Left renal pelvis (tissue), 4 donors: ENCODE data around the gene TMPRSS6. TPM values are rescaled to one million over a fixed set of nuclear protein-coding genes. Genes with fewer than 3 reads are reported as not detected.
A peak's percentile ranks its signal among the peaks of the same experiment; 100 is the strongest.

Source experiments
- DNase-seq, 4 donors: peaks; one replicate each; pipeline ENCODE4 v3.0.0-alpha.2; 2013; ENCODE audit warnings: low read depth in 4 of 4, low spot score in 3 of 4
- polyA plus RNA-seq, 4 donors: library from polyadenylated mRNA; unstranded; fragments of 120-200 nt; gene quantifications; one replicate each; pipeline ENCODE4 v1.2.1, GENCODE V29; 2013; ENCODE audit not compliant: insufficient read length in 4 of 4

TMPRSS6 gene
- under 1 TPM; 0.16 to 0.50 (median 0.26) TPM for polyA plus RNA-seq

DNA sequence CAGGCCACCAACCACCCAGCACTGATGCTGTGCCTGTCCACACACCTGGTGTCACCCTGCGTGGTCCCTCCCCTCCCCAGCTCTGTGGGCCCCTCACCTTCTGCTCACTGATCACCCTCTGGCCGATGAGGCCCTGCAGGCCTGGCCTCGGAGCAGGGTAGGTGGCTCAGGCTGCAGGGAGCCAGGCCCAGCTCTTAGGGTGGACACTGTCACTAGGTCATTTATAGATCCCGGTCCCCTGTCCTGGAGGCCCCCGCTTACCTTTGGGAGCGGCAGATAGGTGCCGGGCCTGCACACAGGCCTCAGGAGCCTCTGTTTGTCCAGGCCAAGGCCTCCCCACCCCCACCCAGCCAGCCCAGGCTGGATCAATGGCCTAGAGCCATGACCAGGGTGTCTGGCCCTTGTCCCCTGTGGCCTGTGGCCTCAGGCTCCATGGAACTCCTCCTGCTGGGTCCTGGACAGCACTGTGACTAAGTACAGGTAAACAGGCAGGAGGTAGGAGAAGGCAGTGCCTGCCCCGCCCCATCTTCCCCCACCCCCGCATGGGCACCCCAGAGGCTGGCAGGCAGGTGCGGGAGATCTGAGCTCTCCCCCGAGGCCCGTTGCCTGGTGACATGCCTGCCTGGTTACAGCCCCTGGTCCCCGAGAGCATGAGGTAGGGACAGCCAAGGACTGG, at the start of gene TMPRSS6:
Gene TMPRSS6 (minus strand): TSS at position 472 of the 676 bp plus-strand sequence. CDS start 6,296 bp downstream, outside the sequence.
- DNase-seq: no peak

DNA sequence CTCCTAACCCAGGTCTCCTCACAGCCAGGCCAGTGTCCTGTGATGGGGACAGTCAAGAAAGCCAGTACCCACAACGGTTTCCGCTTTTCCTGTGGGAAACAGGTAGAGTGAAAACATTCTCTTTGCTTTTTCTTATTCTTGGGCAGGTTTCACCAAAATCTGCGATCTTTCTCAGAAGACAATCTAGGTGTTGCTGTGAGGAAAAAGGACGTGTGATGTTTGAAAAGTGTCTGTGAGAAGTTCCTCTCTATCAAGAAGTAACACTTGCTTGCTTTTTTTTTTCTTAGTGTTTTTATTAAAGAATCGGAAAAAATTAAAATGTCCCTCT, 49.4 kb upstream of the TMPRSS6 start:
- no peak for DNase-seq

DNA sequence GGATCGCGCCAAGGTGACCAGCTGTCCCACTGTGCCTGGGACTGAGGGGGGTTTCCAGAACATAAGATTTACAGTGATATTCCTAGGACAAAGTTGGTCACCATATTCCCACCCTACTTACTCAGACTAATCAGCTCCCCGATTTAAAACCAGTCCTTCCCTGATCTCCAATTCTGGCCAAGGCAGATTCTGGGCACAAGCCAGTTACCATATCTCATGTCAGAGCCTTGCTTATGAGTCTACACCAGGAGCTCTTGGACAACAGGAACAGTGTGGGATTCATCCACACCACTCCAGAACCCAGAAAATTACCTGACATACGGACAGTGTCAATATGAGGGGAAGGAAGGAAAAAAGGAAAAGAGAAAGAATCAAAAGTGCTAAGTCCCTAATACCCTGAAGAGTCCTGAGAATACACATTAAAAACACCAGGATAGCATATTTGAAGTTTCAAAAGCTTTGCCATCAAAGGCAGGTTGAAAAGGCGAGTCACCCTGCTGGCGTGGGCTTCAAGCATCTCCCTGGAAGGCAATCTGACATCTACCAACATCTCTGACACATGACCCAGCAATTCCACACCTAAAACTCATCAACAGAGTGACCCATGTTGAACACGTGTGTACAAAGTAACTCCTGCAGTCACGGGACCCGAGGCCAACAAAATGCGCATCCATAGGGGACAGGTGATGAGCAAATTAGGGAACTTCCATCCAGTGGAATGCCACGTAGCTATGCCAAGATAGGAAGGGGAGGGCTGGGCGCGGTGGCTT, 48.2 kb upstream of the TMPRSS6 start:
- DNase-seq: no peak

DNA sequence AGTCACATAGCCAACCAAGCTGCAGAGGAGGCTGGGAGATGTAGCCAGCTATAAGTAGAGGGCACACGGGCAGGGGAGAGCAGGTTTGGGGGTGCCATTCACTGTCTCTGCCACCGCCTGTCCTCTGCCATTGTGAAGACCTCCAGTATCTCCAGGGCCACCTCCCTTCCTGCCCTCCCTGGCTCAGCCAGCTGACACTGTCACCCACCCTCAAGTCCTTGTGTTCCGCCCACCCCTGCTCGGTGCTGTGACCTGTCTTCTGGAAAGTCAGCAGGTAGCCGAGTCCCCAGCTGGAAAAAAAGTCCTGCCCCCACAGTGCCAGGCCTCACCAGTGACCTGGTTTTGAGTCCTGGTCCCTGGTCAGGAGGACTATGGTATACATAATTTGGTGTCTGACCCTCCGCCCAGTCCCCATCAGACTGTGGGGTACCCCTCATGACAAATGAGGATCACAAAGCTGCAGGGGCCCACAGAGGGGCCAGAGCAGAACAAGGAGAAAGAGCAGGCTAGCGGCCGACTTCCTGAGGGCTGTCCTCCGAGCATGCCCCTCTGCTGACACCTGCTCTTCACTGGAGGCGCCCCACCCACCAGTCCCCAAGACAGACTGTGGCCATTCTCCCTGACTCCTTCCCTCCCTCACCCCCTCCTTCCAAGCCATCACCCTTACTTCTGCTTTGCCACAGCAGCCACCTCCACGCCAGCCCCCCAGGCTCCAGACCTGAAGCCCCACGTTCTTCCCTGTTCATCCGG, 47.3 kb upstream of the TMPRSS6 start:
- DNase-seq: no peak

DNA sequence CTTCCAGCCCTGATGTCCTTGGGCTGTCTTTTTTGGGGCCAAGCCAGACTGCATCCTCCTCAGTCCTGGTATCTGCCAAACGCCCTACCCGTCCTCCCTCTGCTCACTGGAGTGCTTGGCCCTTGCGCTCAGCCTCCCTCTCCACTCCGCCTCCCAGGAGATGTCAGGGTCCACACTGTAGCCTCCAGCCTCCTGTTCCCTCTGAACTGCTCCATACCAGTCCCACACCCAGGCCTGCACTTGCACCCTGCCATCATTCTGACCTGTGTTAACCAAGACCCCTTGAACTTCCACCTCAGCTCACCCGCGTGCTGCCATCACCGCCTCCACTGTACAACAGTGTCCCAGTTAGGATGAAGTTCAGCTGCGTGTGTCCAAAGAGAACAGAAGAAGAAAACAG, 46.5 kb upstream of the TMPRSS6 start:
- DNase-seq: no peak

DNA sequence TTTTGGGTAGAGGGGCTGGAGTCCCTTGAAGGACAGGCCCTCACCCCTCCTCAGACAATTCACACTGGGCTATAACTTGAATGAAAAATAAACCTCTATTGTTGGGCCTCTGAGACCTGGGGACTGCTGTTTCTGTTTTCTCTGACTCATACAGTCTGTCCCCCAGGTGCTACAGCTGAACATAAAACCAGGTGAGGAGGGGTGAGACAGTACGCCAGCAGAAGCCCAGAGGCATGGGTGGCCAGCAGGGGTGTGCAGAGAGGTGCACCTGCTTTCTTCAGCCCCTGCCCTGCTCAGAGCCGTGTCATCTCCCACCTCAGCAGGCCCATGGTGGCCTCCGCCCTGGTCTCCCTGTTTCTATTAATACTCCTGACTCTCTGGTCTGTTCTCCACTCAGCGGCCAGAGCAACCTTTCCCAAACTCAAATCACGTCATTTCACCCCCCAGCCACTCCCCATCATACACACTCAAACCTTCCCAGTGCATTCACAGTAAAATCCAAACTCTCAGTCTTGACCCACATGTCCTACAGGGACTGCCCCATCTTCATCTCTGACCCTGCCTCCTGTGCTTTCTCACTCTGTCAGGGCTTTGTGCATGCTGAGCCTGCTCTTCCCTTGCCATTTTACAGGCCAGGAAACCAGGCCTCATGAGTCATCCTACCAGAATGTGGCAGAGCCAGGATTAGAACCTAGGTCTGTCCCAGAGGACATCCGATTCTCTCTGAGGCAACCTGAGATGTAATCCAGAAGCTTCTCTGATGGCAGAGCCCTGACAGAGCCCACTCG, 45.6 kb upstream of the TMPRSS6 start:
- no peak for DNase-seq

DNA sequence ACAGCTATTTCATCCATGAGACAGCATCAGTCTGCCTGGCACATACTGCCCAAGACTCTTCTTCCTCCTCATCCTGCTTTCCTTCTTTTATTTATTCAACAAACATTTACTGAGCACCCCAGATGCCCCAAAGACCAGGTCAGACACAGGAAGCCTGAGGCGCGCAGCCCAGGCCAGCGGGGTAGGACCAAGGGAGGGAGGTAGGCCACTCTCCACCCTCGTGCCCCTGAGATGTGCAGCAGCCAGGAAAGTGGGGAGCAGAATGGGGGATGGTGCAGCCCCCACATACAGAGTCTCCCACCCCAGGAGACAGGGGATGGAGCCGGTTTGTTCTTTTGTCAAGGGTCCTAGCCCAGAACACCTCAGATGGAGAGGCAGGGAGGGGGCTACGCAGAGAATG, 44.4 kb upstream of the TMPRSS6 start:
- no peak for DNase-seq

DNA sequence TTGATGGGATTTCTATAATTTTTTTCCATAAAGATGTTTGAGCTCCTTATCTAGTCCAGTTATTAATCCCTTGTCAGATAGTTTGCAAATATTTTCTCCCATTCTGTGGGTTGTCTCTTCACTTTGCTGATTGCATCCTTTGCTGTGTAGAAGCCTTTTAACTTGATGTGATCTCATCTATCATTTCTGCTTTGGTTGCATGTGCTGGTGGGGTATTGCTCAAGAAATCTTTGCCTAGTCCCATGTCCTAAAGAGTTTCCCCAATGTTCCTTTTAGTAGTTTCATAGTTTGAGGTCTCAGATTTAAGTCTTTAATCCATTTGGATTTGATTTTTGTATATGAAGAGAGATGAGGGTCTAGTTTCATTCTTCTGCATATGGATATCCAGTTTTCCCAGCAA, 41.9 kb upstream of the TMPRSS6 start:
- no peak for DNase-seq

DNA sequence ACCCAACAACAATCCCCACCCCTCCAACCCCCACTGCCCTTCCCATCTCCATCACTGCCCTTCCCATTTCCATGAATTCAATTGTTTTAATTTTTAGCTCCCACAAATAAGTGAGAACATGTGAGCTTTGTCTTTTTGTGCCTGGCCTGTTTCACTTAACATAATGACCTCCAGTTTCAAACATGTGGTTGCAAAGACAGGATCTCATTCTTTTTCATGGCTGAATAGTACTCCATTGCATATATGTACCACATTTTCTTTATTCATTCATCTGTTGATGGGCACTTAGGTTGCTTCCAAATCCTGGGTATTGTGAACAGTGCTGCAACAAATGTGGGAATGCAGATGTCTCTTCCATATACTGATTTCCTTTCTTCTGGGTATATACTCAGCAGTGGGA, 41.2 kb upstream of the TMPRSS6 start:
- DNase-seq: no peak

DNA sequence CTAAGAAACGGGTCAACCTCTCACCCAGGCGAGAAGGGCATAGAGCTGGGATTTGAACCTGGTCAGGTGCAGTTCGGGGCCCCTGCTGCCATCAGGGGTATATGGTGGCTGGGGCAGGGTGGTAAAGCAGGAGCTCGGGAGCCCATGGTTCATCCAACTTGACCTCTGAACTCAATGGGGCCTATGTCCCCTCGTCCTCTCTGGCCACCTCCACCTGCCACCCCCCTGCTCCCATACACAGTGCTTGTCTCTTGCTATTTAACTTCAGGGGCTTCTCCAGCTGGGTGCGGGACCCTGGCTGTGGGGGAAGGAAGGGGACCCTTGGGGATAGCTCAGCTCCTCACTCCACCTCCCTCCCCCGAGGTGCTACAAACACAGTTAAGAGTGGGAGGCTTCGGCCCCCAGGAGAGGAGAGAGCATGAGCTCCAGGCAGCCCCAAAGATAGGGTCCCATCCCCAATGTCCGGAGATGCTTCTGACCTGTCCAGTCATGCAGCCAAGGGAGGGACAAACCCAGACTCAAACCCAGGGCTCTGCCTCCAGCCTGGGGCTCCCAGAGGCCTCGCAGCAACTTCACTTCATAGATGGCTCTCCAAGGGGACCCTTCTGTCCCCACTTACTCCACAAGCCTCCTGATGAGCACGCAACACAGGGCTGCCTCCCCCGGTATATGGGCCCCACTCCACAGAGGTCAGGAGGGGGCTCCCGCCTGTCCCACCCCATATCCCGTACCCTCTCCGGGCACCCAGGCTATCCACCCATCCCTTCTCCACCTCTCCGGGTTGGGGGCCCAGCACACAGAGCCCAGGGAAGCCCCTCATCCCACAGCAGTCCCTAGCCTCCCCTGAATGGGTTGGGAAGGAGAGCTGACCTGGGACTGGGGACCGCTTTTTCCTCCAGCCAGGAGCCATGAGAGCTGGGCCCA, 39.5 kb upstream of the TMPRSS6 start:
- DNase-seq: no peak

DNA sequence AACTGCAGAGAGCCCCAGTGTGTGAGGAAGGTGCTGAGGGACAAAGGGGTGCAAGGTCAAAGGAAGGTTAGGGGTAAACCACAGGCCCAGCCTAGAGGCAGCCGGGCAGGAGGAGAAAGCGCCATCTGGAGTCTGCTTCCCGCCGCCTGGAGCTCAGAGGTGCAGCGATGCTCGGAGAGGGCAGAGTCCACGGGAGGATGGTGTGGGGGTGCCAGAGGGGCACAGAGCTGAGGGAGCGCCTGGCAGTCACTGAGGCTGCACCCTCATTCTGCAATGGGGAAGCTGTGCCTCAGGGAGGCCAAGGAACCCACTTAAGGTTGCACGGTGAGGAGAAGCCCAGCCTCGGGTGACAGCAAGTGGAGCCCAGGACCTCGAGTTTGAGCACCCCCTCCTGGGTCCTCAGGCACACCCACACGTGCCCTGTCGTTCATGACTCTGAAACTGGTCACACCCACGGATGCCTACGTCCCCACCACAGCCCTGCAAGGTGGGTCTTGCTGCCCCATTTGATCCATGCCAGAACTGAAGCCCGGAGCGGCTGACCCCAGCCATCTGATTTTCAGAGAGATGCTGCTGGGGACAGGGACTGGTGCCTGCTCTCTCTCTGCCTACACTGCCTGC, 38.6 kb upstream of the TMPRSS6 start:
- DNase-seq: no peak

DNA sequence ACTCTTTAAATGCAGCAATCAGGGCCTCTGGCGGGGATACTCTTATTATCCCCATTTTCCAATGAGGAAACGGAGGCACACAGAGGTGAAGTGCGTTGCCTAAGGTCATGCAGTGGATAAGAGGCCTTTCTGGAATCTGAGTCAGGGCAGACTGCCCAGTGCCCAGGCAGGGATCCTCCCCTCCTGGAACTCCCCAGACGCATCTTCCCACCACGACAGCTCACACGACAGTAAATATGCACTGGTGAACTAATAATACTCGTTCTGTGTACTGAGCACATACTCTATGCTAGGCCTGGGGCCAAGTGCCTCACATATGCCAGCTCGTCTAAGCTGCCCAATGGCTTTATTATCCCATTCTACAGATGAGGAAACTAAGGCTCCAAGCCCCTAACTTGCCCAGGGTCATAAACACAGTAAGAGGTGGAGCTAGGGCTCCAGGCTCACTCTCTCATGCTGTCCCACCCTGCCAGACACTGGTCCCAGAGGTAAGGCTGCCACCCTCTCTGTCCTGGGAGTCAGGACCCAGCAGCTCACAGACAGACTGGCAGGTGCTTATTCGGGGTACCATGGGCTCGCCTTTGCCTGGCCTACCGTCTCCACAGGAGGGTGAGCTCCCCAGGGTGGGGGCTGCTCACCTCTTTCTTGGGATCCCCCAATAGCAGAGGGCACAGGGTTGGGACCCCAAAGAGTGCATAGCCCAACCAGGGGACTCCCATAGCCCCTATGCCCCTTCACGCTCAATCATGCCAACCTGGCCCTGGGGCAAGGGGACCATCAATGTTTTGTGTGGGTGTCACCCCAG, 37.9 kb upstream of the TMPRSS6 start:
- no peak for DNase-seq

DNA sequence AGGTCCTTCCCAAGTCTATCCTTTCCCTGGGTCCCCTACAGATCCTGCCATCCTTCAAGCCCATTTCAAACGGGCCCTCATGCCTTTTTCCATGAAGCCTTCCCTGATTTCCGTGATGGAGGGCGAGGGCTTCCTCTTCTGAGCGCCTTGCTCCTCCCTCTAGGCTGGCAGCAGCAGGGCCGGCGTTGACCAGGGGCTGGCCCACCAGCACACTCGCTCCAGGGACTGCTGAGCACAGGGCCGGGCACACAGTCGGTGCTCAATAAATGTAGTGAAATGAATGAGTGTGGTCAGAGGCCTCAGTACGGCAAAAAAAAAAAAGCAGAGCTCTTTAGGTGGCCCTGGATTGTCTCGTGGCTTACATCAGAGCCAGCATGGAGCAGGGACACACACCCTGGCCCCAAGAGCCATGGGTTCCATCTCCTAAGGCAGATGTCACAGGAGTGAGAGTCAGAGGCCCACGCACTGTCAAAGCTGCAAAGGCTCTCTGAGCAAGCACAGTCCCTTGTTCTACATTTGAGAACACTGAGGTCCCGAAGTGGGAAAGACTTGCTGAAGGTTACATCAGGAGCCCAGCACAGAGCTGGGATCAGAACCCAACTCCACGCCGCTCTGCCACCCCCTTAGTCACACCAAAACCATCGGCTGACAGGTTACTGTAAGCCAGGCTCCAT, 37.1 kb upstream of the TMPRSS6 start:
- DNase-seq: no peak

DNA sequence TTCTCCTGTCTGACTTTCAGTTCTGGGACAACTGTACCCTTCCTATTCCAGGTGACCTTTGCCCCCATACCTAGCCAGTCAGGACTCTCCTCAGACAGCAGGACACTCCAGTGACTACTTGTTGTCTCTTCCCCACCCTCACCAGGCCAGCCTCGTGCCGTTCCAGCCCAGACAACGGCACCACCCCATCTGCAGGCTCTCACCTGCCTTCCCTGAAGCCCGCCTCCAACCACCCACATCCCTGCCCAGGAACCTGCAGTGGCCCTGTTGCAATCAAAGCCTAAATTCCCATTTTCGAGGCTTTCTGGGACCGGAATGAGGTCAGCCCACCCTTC, 36.5 kb upstream of the TMPRSS6 start:
- DNase-seq: no peak

DNA sequence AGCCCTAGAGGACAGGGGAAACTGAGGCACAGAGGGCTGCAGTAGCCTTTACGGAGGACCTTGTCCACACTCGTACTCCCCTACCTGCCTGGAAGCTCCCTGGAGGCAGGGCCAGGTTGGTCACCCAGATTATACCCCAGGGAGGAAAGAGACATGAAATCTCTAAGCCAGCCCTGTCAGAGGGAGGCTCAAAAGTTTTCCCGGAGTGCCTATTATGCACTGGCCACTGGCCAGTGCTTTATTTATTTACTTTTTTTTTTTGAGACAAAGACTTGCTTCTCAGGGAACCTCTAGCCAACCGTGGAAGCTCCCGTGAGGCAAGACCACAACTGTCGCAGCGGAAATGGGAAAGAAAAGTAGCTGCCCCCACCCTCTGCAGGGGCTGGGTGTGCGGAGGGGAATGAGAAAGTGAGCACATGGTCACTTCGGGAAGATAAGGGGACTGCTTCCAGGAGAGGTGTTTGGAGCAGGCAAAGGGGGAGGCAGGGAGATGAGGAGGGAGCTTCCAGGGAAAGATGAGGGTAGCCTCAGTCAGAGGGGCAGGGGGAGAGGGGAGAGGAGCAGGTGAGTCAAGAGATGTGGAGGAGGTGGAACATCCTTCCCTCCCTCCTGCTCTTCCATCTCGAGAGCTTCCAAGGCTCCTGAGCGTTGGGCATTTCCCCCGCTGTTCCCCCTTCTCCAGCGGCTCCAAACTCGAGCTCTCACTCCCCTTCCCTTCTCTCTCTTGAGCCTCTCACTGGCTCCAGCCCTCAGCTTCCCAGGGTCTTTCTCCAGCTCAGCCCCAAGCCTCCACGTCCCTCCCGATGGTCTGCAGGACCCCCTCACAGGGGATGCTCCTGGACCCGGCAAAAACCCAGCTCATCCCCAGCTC, 35.9 kb upstream of the TMPRSS6 start:
- DNase-seq: peak in 2 of 4 donors; percentile 12 to 21

DNA sequence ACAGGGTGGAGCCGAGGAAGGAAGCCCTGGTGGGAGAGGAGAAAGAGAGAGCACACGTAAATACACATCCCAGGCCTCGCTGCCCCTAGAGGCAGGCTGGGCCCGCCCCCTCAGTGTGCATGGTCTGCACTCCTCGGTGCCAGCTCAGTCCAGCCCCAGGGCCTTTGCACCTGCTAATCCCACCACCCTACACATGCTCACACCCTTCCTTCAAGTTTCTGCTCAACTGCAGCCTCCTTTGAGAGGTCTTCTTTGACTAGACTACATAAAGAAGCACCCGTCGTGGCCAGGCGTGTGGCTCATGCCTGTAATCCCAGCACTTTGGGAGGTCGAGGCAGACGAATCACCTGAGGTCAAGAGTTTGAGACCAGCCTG, 34.7 kb upstream of the TMPRSS6 start:
- DNase-seq: no peak

DNA sequence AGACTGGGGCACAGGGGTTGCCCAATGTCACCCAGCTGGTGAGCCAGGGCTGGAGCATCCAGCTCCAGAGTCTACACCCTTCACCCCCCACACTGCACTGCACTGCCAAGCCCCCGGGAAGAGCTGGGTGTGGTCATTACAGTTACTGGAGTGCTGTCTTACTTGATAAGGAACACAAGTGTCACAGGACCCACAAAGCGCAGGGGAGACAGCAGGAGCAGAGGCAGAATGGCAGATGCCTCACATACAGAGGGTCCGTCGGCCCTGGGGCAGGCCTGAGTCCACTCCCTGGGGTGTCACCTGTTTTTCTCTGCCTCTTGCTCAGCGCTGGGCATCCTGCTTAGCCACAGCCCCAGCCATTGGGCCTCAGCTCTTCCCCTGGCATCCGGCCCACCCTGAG, 32.5 kb upstream of the TMPRSS6 start:
- no peak for DNase-seq
